ENCODE measurements around the gene LY6G5C. TPM values are rescaled to one million over a fixed set of nuclear protein-coding genes. Genes with fewer than 3 reads are reported as not detected.

The LY6G5C gene
- total RNA-seq, 2 donors from 2014 or later: 2.2 to 5.0 TPM

- no peak for ATAC-seq (replicated peaks)
- H3K4me1 Mint-ChIP-seq: peaks cover 10% of the 10 kb centered on the region
- H3K27ac Mint-ChIP-seq: no peak overlapping the region
- no peaks in the 10 kb centered on the region for H3K27me3 Mint-ChIP-seq
- no peaks in the 10 kb centered on the region for H3K36me3 Mint-ChIP-seq (ENCODE audit: low read depth)
- no peaks in the 10 kb centered on the region for H3K9me3 Mint-ChIP-seq
- H3K4me3 Mint-ChIP-seq: no peak overlapping the region
Observed at GRCh38 chr6:31707701-31708100, 26.8 kb upstream of the LY6G5C start.

- H3K36me3 Mint-ChIP-seq (ENCODE audit: low read depth): no peaks in the 10 kb centered on the region
- H3K27ac Mint-ChIP-seq: no peak within 1 kb of the TSS
- ATAC-seq (replicated peaks): no peak
Observed at GRCh38 chr6:31706599-31706998, 25.7 kb upstream of the LY6G5C start, which contains the start of gene LY6G6F. Gene LY6G6F (plus strand): TSS chr6:31706866. CDS start chr6:31706907, 41 bp downstream.

DNA sequence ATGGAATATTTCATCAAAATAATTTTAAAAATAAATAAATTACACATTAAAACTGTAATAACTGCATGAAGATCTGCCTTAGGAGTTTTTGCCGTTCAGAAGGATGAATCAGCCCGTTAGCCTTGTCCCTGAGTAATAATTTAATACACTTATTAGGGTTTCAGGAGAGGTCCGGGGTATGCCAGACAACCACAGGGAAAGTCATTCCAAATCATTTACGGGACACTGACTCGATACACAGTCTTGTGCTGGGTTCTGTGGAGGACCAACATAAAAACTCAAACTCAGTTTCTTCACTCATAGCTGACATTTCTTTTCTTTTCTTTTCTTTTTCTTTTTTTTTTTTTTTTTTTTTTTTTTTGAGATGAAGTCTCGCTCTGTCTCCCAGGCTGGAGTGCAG is 25.1 kb upstream of the LY6G5C start:
- no peak overlapping the region for H3K27ac Mint-ChIP-seq

More at GRCh38 chr6:31706599-31706998, 25.7 kb upstream of the LY6G5C start, which contains the start of gene LY6G6F:
- Mint-ChIP-seq H3K9me3 (no peaks in the 10 kb centered on the region), H3K27me3 (no peaks in the 10 kb centered on the region), H3K4me1 (peaks cover 11% of the 10 kb centered on the region), H3K4me3 (no peak within 1 kb of the TSS)

GRCh38 chr6:31702819-31703716 is 22.2 kb upstream of the LY6G5C start, which contains the start of gene ABHD16A:
Gene ABHD16A (minus strand): TSS chr6:31703324. CDS start chr6:31703281, 43 bp downstream.
- peaks cover 32% of the 10 kb centered on the region for H3K36me3 Mint-ChIP-seq (ENCODE audit: low read depth)
- H3K27me3 Mint-ChIP-seq: no peaks in the 10 kb centered on the region
- H3K4me3 Mint-ChIP-seq: peak within 1 kb of the TSS; percentile 98
- ATAC-seq (replicated peaks): peak; percentile 97
- no peaks in the 10 kb centered on the region for H3K9me3 Mint-ChIP-seq
- H3K4me1 Mint-ChIP-seq: peaks cover 14% of the 10 kb centered on the region
- peak within 1 kb of the TSS; percentile 98 for H3K27ac Mint-ChIP-seq

More for the DNA sequence above, 25.1 kb upstream of the LY6G5C start:
- no peak for ATAC-seq (replicated peaks)
- no peaks in the 10 kb centered on the region for H3K9me3 Mint-ChIP-seq
- H3K4me1 Mint-ChIP-seq: peaks cover 17% of the 10 kb centered on the region
- H3K36me3 Mint-ChIP-seq (ENCODE audit: low read depth): peaks cover 5% of the 10 kb centered on the region
- H3K27me3 Mint-ChIP-seq: no peaks in the 10 kb centered on the region
- no peak overlapping the region for H3K4me3 Mint-ChIP-seq

DNA sequence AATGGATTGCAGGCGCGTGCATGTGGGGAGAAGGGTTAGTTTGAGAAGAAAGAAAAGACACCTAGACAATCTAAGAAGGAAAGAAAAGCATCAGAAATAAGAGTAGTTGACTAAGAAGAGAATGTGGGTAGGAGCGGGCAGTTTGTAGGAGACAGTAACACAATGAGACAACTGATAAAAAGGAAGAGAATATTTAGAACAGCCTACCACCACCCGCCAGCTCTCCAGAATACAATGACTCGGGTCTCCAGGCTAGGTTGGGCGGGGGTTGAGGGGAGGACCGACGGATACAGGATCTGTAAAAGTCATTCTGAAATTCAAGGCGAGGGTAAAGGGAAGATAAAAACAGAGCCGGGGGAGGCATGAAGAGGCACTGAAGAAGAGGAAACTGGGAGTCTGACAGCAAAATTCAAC is 21.5 kb upstream of the LY6G5C start:
- Mint-ChIP-seq H3K27me3 (no peaks in the 10 kb centered on the region), H3K9me3 (no peaks in the 10 kb centered on the region), H3K4me1 (peaks cover 20% of the 10 kb centered on the region), H3K36me3 (ENCODE audit: low read depth) (peaks cover 38% of the 10 kb centered on the region), H3K4me3 (peak overlapping the region; percentile 98), H3K27ac (peak overlapping the region; percentile 98)
- ATAC-seq (replicated peaks): peak; percentile 25

DNA sequence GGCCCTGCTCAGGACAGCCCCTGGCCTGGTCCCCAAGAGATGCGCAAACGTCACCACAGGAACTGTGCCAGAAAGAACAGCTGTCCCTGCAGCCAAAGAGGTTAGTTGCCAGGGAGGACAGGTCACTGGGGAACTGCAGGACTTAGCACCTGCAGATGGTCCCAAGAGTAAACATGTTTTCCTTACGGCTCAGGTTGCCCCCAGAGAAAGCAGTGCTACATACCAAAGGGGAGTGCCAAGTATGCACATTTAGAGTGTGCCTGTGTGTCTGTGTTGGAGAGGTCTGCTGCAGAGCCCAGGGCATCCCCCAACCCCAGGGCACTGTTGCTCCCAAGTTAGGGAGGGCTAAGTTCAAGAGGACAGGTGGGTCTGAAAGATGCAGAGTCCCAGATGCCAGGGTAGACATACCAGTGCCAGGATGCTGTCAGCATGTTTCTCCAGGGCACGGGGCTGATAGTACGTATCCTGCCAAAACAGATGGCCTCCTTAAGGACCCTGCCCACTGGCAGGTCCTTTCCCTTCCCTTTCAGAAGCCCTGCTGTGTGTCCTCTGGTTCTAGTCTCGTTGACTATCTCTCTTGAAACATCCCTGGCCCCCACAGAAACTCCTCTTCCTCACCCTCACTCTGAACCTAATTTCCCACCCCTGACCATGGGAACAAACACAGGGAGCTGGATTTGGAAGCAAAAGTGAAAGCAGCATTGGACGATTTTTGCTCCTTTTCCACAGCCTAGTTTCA is 21.0 kb upstream of the LY6G5C start:
- Mint-ChIP-seq H3K27me3 (no peaks in the 10 kb centered on the region), H3K27ac (peak overlapping the region; percentile 98), H3K9me3 (no peaks in the 10 kb centered on the region), H3K36me3 (ENCODE audit: low read depth) (peaks cover 44% of the 10 kb centered on the region), H3K4me3 (peak overlapping the region; percentile 98), H3K4me1 (peaks cover 24% of the 10 kb centered on the region)
- no peak for ATAC-seq (replicated peaks)

GRCh38 chr6:31700740-31701401 is 20.0 kb upstream of the LY6G5C start:
- H3K36me3 Mint-ChIP-seq (ENCODE audit: low read depth): peaks cover 54% of the 10 kb centered on the region
- peak overlapping the region; percentile 98 for H3K4me3 Mint-ChIP-seq
- H3K4me1 Mint-ChIP-seq: peaks cover 24% of the 10 kb centered on the region
- no peak for ATAC-seq (replicated peaks)
- peak overlapping the region; percentile 98 for H3K27ac Mint-ChIP-seq
- no peaks in the 10 kb centered on the region for H3K9me3 Mint-ChIP-seq
- no peaks in the 10 kb centered on the region for H3K27me3 Mint-ChIP-seq

DNA sequence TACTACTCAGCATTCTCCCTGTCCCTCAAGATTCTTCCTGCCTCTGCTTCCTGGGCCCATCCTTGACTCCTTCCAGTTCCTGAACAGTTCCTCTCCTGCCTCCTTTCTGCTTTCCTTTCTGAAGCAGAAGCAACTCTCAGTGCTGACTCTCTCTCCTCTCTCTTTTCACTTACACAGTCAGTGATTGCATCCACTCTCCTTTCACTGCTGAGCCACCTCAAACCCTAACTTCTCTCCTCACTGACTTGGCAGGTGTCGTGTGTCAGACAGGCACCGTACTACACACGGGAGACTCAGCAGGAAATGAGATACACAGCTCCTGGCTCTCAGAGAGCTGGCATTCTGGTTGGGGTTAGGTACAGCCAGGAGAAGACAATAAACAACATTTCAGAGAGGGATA is 16.7 kb upstream of the LY6G5C start:
- ATAC-seq (replicated peaks): peak; percentile 87
- H3K27me3 Mint-ChIP-seq: no peaks in the 10 kb centered on the region
- H3K4me1 Mint-ChIP-seq: peaks cover 19% of the 10 kb centered on the region
- peak overlapping the region; percentile 62 for H3K27ac Mint-ChIP-seq
- H3K36me3 Mint-ChIP-seq (ENCODE audit: low read depth): peaks cover 86% of the 10 kb centered on the region
- peak overlapping the region; percentile 36 for H3K4me3 Mint-ChIP-seq
- H3K9me3 Mint-ChIP-seq: no peaks in the 10 kb centered on the region

DNA sequence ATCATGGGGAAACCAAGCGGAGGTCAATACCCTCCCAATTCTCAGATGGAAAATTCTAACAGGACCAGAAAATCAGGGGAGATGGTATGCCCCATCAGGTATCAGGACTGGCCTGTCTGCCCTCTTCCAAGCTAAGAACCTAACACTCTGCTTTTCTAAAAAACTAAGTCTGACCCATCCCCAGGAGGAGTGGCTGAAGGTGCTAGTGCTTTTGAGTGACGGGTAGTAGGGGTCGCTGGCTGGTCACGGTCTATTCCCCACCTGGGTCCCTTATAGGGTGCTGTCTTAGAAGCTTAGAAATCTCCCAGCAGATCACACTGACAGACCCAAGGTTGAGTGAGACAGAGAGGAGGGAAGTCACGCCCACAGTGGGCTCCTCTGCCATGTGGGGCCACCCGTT is 12.7 kb upstream of the LY6G5C start:
- no peak overlapping the region for H3K27ac Mint-ChIP-seq
- H3K4me3 Mint-ChIP-seq: no peak overlapping the region
- no peaks in the 10 kb centered on the region for H3K27me3 Mint-ChIP-seq
- H3K4me1 Mint-ChIP-seq: peaks cover 10% of the 10 kb centered on the region
- ATAC-seq (replicated peaks): no peak
- H3K9me3 Mint-ChIP-seq: no peaks in the 10 kb centered on the region
- H3K36me3 Mint-ChIP-seq (ENCODE audit: low read depth): peaks cover 94% of the 10 kb centered on the region

DNA sequence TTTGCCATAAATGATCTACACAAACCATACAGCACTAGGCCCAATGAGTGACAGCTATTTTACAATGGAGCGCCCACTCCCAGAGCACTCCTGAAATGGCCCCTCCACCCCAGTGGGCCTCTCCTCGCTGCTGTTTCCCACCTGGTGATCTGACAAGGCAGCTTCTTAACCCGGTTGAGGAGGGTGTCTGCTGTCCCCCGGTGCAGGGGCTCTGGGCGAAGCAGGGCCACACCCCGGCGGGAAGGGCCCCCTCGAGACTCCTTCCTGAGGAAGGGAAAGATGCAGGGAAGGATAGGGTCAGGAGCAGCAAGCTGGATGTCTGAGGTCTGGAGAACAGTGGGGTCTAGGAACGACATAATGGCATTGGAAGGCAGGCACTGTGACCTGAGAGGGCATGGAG is 12.0 kb upstream of the LY6G5C start:
- Mint-ChIP-seq H3K9me3 (no peaks in the 10 kb centered on the region), H3K4me3 (no peak overlapping the region), H3K36me3 (ENCODE audit: low read depth) (peaks cover 95% of the 10 kb centered on the region), H3K27me3 (no peaks in the 10 kb centered on the region), H3K27ac (no peak overlapping the region), H3K4me1 (peaks cover 8% of the 10 kb centered on the region)
- no peak for ATAC-seq (replicated peaks)

DNA sequence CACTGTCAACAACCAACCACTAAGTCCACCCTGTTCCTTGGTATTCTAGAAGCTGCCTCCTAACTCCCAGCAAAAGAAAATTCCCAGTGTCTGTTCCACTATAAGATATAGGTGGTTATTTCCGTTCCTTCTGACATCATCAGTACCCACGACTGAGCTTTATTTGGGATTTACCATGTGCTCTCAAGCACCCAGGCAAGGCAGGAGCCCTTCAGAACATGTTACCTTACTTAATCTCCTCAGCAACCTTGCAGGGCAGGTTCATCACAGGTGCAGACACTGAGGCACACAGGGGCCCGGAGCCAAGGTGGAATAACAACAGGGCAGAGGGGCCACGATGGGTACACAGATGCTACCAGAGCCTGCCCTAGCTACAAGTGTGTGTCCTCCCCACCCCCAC is 11.5 kb upstream of the LY6G5C start:
- Mint-ChIP-seq H3K27me3 (no peaks in the 10 kb centered on the region), H3K4me1 (peaks cover 3% of the 10 kb centered on the region), H3K4me3 (no peak overlapping the region), H3K36me3 (ENCODE audit: low read depth) (peaks cover 95% of the 10 kb centered on the region), H3K9me3 (no peaks in the 10 kb centered on the region), H3K27ac (no peak overlapping the region)
- no peak for ATAC-seq (replicated peaks)

DNA sequence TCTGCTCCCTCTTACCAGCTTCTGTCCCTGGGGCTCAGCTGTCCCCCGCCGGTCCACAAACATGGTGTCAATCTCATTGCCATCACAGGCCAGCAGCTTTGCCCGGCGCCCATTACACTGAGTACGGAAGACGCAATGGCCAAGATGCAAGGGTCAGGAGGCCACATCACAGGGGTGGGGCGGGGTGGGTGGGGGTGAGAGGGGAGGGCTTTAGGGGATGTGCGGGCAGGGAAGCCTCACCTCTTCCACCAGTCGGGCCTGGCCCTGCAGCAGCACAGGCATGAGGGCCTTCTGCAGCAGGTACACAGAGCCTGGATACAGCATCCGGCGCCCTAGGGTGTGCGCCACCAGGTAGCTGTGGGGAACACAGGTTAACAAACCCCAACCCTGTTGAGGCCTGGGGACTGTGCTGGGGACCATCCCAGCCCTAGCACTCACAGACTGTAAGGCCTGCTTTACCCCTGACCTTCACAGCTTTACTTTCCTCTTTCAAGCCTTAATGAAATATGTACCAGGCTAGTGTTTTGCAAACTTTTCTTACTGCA is 10.8 kb upstream of the LY6G5C start:
- Mint-ChIP-seq H3K4me1 (no peaks in the 10 kb centered on the region), H3K36me3 (ENCODE audit: low read depth) (peaks cover 92% of the 10 kb centered on the region), H3K9me3 (no peaks in the 10 kb centered on the region), H3K4me3 (no peak overlapping the region), H3K27me3 (no peaks in the 10 kb centered on the region), H3K27ac (no peak overlapping the region)
- ATAC-seq (replicated peaks): no peak

- H3K27ac Mint-ChIP-seq: peak overlapping the region; percentile 57
Observed at GRCh38 chr6:31691078-31691463, 10.2 kb upstream of the LY6G5C start.

More at GRCh38 chr6:31691078-31691463, 10.2 kb upstream of the LY6G5C start:
- Mint-ChIP-seq H3K4me1 (no peaks in the 10 kb centered on the region), H3K27me3 (no peaks in the 10 kb centered on the region), H3K36me3 (ENCODE audit: low read depth) (peaks cover 91% of the 10 kb centered on the region), H3K9me3 (no peaks in the 10 kb centered on the region), H3K4me3 (no peak overlapping the region)
- ATAC-seq (replicated peaks): no peak

Measured in activated T-helper 17 cell treated with anti-CD3 and anti-CD28 coated beads, Interleukin-2, amount 50 U/mL, for 72 hours (primary cell).